Ascending aorta (tissue), 2 donors: Measurements from ENCODE around the gene ZNF276. TPM values are rescaled to one million over a fixed set of nuclear protein-coding genes. Genes with fewer than 3 reads are reported as not detected.
A peak's percentile ranks its signal among the peaks of the same experiment; 100 is the strongest.
"Not testable (repeated sequence)": the region's sequence is repeated elsewhere in the genome, so short reads cannot be mapped to it uniquely, and the experiment has no call there.

Experiments used
- DNase-seq, 2 donors: peaks; one replicate each; pipeline ENCODE4 v3.0.0-alpha.2; 2019; ENCODE audit warnings: low spot score in 2 of 2
- H3K27ac ChIP-seq, 2 donors: fragments of 200-600 bp; sonication (generic); one replicate each; pipeline ENCODE4 v1.5.1; 2016 to 2017; ENCODE audit warnings: mild to moderate bottlenecking in 1 of 2
- H3K27me3 ChIP-seq: fragments of 200-600 bp; sonication (generic); one replicate; pipeline ENCODE4 v1.5.1; 2017
- H3K36me3 ChIP-seq, 2 donors: fragments of 200-600 bp; sonication (generic); one replicate each; pipeline ENCODE4 v1.5.1; 2016
- H3K4me1 ChIP-seq, 2 donors: fragments of 200-600 bp; sonication (generic); one replicate each; pipeline ENCODE4 v1.5.1; 2016 to 2017; ENCODE audit warnings: mild to moderate bottlenecking in 1 of 2
- H3K4me3 ChIP-seq, 2 donors: fragments of 200-600 bp; sonication (generic); one replicate each; pipeline ENCODE4 v1.5.1; 2016 to 2017; ENCODE audit warnings: mild to moderate bottlenecking in 1 of 2
- H3K9me3 ChIP-seq, 2 donors: fragments of 200-600 bp; sonication (generic); one replicate each; pipeline ENCODE4 v1.5.1; 2016
- intact Hi-C: fragments of 100-400 bp; cut with DNase I; formaldehyde crosslinking; loops from one replicate; pipeline ENCODE4 v1.15.1; 2023
- total RNA-seq: library from RNA; depleted of rRNA; stranded (reverse); fragments of >200 nt; gene quantifications from one replicate; pipeline ENCODE4 v1.1.0, GENCODE V29; 2016
- TF ChIP-seq, protein P1 (sequence below), 3 experiments: fragments of 200-600 bp in 2 of 3; fragments of 450-650 bp in 1 of 3; sonication (generic) in 2 of 3; IDR thresholded peaks; one replicate each; pipeline ENCODE4 v1.5.1; 2016 to 2019; ENCODE audit warnings: antibody characterized with exemption in 3 of 3, mild to moderate bottlenecking in 1 of 3, moderate library complexity in 1 of 3

Gene ZNF276
- total RNA-seq, 1 donor from 2014 or later, result 30.7 TPM

DNA sequence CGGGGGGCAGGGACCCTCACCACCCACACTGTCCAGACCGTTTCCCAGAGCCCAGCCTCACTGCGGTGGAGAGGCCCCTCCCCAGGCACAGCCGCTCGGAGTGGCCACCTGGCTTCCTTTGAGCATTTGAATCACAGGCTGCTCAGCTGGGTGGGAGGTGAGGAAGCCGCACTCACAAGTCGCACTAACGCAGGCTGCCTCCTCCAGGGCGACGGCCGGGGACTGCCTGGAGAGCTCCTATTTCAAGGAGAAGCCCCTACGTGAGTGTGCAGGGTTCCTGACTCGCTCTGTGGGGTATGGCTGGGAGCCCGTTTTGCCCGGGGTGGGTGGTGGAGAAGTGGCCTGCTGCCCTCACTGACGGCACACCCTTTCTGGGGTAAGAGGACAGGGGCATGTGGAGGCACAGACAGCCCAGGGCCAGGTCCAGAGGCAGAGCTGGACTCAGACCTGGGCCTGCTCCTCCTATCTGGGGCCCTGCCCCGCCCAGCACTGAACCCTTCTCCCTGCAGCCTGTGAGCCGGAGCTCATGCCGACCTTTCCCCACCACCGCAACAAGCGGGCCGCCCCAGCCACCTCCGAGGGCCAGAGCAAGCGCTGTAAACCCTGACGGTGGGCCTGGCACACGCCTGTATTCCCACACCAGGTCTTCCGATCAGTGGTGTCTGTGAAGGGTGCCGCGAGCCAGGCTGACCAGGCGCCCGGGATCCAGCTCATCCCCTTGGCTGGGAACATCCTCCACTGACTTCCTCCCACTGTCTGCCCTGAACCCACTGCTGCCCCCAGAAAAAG lies 26.1 kb upstream of the ZNF276 start:
- Histone ChIP-seq H3K4me3 (no peak overlapping the region), H3K4me1 (peaks cover 0 to 5% of the 10 kb centered on the region in 2 donors), H3K9me3 (no peaks in the 10 kb centered on the region), H3K27ac (no peak overlapping the region), H3K27me3 (no peaks in the 10 kb centered on the region), H3K36me3 (peaks cover 28 to 41% of the 10 kb centered on the region in 2 donors)
- DNase-seq, result no peak
- intact Hi-C loops, result no loop called here
- TF ChIP-seq, protein P1, sequence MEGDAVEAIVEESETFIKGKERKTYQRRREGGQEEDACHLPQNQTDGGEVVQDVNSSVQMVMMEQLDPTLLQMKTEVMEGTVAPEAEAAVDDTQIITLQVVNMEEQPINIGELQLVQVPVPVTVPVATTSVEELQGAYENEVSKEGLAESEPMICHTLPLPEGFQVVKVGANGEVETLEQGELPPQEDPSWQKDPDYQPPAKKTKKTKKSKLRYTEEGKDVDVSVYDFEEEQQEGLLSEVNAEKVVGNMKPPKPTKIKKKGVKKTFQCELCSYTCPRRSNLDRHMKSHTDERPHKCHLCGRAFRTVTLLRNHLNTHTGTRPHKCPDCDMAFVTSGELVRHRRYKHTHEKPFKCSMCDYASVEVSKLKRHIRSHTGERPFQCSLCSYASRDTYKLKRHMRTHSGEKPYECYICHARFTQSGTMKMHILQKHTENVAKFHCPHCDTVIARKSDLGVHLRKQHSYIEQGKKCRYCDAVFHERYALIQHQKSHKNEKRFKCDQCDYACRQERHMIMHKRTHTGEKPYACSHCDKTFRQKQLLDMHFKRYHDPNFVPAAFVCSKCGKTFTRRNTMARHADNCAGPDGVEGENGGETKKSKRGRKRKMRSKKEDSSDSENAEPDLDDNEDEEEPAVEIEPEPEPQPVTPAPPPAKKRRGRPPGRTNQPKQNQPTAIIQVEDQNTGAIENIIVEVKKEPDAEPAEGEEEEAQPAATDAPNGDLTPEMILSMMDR (IDR thresholded peaks at IDR 0.05), result no peak

DNA sequence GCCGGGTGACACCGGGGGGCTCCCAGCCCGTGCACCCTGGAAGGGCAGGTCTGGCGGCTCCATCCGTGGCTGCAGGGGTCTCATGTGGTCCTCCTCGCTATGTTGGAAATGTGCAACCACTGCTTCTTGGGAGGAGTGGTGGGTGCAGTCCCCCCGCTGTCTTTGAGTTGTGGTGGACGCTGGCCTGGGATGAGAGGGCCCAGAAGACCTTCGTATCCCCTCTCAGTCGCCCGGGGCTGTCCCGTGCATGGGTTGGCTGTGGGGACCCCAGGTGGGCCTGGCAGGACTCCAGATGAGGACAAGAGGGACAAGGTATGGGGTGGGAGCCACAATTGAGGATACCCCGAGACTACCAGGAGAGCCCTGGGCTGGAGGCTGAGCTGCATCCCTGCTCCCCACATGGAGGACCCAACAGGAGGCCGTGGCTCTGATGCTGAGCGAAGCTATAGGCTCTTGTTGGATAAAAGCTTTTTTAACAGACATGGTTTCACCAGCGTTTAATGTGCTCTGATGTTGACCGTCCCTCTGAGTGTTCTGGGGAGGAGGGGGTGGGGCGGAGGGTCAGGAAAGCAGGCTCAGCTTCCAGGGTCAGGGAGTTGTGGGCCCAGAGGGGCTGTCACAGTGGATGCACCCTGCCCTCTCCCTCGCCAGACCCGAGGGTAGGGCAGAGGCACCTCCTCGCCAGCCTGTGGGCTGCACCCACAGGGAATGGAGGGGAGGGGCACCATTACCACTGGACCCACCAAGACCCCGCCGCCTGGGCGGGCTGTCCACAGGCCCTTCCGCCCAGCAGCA lies 25.3 kb upstream of the ZNF276 start:
- Histone ChIP-seq H3K36me3 (peaks cover 24 to 37% of the 10 kb centered on the region in 2 donors), H3K4me1 (peaks cover 6 to 13% of the 10 kb centered on the region in 2 donors), H3K9me3 (no peaks in the 10 kb centered on the region), H3K27ac (no peak overlapping the region), H3K27me3 (no peaks in the 10 kb centered on the region), H3K4me3 (no peak overlapping the region)
- no peak for DNase-seq
- intact Hi-C loops, result no loop called here
- TF ChIP-seq, protein P1 (IDR thresholded peaks at IDR 0.05), result no peak

DNA sequence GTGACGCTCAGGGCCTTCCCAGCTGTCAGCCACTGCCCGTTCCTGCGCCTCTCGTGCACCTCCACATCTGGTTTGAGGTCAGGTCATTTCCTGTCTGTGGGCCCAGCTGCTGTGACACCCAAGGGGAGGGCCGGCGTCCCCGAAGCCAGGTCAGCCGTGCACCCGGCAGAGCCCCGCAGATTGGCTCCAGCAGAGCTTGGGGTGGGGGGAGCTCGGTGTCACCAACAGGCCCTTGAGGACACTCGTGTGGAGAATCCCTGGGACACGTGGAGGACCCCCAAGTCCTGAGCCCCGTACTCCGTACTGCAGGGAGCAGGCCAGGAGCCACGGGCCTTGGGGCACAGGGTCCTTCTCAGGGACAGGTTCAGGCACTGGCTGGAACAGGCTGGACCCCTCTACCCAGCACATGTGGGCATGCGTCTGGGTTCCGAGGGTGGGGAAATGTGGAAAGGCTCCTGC lies 24.6 kb upstream of the ZNF276 start:
- Histone ChIP-seq H3K9me3 (no peaks in the 10 kb centered on the region), H3K27ac (no peak overlapping the region), H3K27me3 (no peaks in the 10 kb centered on the region), H3K4me3 (no peak overlapping the region), H3K4me1 (peaks cover 7 to 16% of the 10 kb centered on the region in 2 donors), H3K36me3 (peaks cover 20 to 31% of the 10 kb centered on the region in 2 donors)
- intact Hi-C loops, result no loop called here
- no peak for DNase-seq
- TF ChIP-seq, protein P1 (IDR thresholded peaks at IDR 0.05), result no peak

DNA sequence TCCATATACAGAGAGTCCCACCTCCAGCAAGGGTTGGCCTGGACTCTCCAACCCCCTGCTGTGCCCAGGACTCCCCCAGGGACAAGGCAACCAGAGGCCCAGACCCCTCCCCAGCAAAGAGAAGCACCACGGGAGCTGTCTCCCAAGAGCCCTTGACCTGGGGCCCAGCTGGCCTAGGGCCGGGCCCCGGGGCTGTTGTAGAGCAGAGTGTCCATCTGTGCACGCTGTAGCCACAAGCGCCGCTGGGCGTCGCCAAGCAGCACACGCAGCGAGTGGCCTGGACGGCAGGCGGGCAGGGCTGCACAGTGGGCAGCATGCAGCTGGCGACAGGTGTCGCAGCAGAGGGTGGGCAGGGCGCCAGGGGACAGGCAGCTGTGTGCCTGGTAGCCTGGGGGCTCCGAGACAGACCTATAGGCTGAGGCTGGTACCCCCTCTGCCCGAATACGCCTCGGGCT lies 24.1 kb upstream of the ZNF276 start:
- intact Hi-C loops, result no loop called here
- Histone ChIP-seq H3K4me3 (no peak overlapping the region), H3K9me3 (no peaks in the 10 kb centered on the region), H3K4me1 (peaks cover 7 to 20% of the 10 kb centered on the region in 2 donors), H3K36me3 (peaks cover 15 to 26% of the 10 kb centered on the region in 2 donors), H3K27ac (no peak overlapping the region), H3K27me3 (no peaks in the 10 kb centered on the region)
- TF ChIP-seq, protein P1 (IDR thresholded peaks at IDR 0.05), result no peak
- no peak for DNase-seq

DNA sequence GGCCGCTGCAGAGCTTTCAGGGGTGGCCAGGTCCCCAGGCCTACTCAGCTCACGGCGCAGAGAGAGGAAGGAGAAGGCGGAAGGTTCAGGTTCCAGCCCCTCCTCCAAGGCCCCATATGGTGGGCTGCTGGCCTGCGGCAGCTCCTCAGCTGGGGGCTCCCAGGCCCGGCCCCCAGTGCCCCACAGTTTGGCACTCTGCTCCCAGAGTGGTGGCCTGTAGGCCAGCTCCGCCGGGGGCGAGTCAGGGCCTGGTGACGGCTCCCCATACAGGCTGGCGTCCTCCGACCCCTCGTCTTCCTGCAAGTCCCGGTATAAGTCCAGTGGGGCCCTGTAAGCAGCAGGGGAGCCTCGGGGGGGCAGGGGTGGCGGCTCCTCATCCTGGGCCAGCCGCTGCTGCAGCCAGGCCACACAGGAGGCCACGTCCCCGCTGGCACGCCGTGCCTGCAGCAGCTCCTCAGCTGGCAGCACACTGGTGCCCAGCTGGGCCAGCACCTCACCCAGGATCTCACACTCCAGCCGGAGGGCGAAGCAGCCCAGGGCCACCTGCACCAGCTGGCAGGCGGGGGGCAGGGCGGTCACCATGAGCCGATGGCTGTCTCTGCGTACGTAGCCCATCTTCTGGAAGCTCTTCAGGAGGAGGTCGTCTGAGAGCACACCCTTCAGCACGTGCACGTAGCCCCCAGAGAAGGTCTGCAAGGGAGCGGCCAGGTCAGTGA lies 23.6 kb upstream of the ZNF276 start:
- Histone ChIP-seq H3K4me3 (no peak overlapping the region), H3K36me3 (peaks cover 11 to 21% of the 10 kb centered on the region in 2 donors), H3K27ac (no peak overlapping the region), H3K4me1 (peaks cover 7 to 20% of the 10 kb centered on the region in 2 donors), H3K9me3 (no peaks in the 10 kb centered on the region), H3K27me3 (no peaks in the 10 kb centered on the region)
- intact Hi-C loops, result no loop called here
- TF ChIP-seq, protein P1 (IDR thresholded peaks at IDR 0.05), result no peak
- no peak for DNase-seq

DNA sequence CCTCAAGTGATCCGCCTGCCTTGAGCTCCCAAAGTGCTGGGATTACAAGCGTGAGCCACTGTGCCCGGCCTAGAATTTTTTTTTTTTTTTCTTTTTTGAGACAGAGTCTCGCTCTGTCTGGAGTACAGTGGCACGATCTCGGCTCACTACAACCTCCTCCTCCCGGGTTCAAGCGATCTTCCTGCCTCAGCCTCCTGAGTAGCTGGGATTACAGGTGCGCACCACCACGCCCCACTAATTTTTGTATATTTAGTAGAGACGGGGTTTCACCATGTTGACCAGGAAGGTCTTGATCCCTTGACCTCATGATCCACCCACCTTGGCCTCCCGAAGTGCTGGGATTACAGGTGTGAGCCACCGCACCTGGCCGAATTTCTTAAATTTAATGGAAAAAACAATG lies 22.6 kb upstream of the ZNF276 start:
- Histone ChIP-seq H3K4me1 (peaks cover 7 to 20% of the 10 kb centered on the region in 2 donors), H3K36me3 (peaks cover 10 to 13% of the 10 kb centered on the region in 2 donors)
- H3K27ac ChIP-seq, H3K4me3 ChIP-seq, DNase-seq, H3K9me3 ChIP-seq, H3K27me3 ChIP-seq, intact Hi-C loops: not testable (repeated sequence)

DNA sequence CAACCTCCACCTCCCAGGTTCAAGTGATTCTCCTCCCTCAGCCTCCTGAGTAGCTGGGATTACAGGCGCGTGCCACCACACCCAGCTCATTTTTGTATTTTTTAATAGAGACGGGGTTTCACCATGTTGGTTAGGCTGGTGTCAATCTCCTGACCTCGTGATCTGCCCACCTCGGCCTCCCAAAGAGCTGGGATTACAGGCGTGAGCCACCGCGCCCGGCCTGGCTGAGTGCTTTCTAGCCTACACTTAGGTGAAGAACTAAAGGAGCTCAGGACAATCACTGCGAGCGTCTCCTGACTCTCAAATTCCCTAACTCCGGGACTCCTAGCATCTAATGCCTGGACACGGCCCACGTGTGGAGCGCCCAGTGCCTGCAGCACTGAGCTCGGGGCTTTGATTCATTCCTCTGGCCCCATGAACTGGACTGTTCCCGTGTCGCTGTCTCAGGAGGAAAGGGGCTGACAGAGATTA lies 21.7 kb upstream of the ZNF276 start:
- Histone ChIP-seq H3K4me1 (peaks cover 7 to 20% of the 10 kb centered on the region in 2 donors), H3K27ac (peak overlapping the region; percentile 88 to 93), H3K4me3 (peak overlapping the region; percentile 76 to 77)
- not testable (repeated sequence) for H3K27me3 ChIP-seq, H3K9me3 ChIP-seq, DNase-seq, H3K36me3 ChIP-seq
- intact Hi-C loops, result loop anchor here (1.0 to 2.0 kb wide), 5 partner anchors 13 to 1037 kb away; partner anchors contain the start of genes CDK10, CHMP1A, MVD and SPATA33
